HFF-Myc (cell line): ENCODE measurements around the gene CHMP3.

Experiments
- DNase-seq: peaks from one replicate; pipeline ENCODE4 v3.0.0-alpha.2; 2011; ENCODE audit warnings: low read depth; ENCODE audit errors: extremely low read depth
- H3K4me3 ChIP-seq: replicated peaks from 2 replicates; pipeline ENCODE4 v1.5.1; 2011; ENCODE audit warnings: low read depth, mild to moderate bottlenecking, control low read depth, low read length
- TF ChIP-seq, protein P1 (sequence below): IDR thresholded peaks from 2 replicates; pipeline ENCODE4 v1.5.1; 2012; ENCODE audit warnings: mild to moderate bottlenecking, low read depth, low read length, control low read depth; ENCODE audit errors: missing control alignments

The CHMP3 gene

DNA sequence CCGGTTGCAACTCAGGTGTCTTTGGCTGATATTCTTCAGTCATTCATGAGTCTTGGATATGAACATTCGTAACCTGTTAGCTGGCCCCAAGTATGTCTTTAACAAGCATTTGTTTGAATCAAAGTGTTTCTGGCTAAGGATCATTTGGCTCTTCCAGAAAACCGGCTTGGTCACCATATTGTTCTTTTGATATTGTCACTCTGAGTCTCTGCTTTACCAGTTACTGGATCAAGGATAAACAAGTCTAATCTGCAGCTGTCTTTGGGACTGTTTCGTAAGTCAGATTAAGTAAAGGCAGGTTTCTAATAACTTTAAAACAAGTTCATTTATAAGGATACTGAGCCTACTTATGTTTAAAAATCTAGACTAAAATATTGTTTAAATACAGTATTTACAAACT is 73.0 kb downstream of the CHMP3 start:
- H3K4me3 ChIP-seq, result no peak overlapping the region
- TF ChIP-seq, protein P1, sequence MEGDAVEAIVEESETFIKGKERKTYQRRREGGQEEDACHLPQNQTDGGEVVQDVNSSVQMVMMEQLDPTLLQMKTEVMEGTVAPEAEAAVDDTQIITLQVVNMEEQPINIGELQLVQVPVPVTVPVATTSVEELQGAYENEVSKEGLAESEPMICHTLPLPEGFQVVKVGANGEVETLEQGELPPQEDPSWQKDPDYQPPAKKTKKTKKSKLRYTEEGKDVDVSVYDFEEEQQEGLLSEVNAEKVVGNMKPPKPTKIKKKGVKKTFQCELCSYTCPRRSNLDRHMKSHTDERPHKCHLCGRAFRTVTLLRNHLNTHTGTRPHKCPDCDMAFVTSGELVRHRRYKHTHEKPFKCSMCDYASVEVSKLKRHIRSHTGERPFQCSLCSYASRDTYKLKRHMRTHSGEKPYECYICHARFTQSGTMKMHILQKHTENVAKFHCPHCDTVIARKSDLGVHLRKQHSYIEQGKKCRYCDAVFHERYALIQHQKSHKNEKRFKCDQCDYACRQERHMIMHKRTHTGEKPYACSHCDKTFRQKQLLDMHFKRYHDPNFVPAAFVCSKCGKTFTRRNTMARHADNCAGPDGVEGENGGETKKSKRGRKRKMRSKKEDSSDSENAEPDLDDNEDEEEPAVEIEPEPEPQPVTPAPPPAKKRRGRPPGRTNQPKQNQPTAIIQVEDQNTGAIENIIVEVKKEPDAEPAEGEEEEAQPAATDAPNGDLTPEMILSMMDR, result no peak
- DNase-seq, result no peak

GRCh38 chr2:86489542-86489941 is 73.7 kb downstream of the CHMP3 start:
- H3K4me3 ChIP-seq, result no peak overlapping the region
- DNase-seq, result no peak
- TF ChIP-seq, protein P1, result no peak

DNA sequence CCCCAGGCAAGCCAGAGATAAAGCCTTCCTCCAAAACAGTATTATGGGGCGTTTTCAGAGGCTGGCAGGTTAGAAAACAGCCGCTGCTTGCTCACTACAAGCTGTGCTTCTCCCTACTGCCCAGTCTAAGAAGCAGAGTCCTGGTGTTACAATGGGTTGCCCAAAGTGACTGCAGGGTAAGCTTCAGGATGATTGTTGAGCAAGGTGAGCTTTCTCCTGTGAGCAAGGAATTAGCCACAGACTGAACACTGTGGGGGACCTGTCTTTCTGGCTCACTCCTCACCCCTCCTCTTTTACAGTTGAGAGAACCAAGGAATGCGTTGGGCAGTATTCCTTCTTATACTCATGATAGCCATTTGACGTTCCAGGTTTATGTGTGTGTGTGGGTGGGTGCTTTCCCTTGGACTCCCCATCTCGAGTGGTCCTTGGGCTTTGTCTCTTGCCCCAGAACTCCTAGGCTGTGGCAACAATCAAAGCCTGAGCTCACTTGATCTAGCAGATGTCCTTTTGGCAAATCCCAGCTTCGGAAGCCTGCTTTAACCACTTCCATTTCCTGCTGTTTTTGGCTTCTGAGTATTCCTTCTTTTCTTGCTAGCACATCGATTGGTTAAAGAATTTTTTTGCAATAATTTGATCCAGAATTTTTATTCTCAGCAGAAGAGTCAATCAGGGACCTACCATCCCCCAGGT is 74.5 kb downstream of the CHMP3 start:
- TF ChIP-seq, protein P1, result no peak
- no peak for DNase-seq
- H3K4me3 ChIP-seq, result no peak overlapping the region

GRCh38 chr2:86487062-86487461 is 76.2 kb downstream of the CHMP3 start:
- TF ChIP-seq, protein P1, result no peak
- no peak overlapping the region for H3K4me3 ChIP-seq
- DNase-seq, result no peak

GRCh38 chr2:86485802-86486201 is 77.4 kb downstream of the CHMP3 start:
- no peak for DNase-seq

GRCh38 chr2:86485103-86485502 is 78.1 kb downstream of the CHMP3 start:
- no peak for DNase-seq
- TF ChIP-seq, protein P1, result no peak
- no peak overlapping the region for H3K4me3 ChIP-seq

More at GRCh38 chr2:86485802-86486201, 77.4 kb downstream of the CHMP3 start:
- H3K4me3 ChIP-seq, result no peak overlapping the region
- TF ChIP-seq, protein P1, result no peak

- TF ChIP-seq, protein P1, result no peak
- no peak for DNase-seq
- H3K4me3 ChIP-seq, result no peak overlapping the region
Observed at GRCh38 chr2:86484385-86484784, 78.9 kb downstream of the CHMP3 start.
